CD4-positive, alpha-beta T cell treated with Interleukin-4 for 1 hour (primary cell): ENCODE results near the gene CERS6.
A peak's percentile ranks its signal among the peaks of the same experiment; 100 is the strongest.
"Not testable (repeated sequence)": the region's sequence is repeated elsewhere in the genome, so short reads cannot be mapped to it uniquely, and the experiment has no call there.

Experiments used
- DNase-seq, 2 donors: peaks; one replicate each; pipeline ENCODE4 v3.0.0-alpha.2; 2020 to 2022

Gene CERS6

DNA sequence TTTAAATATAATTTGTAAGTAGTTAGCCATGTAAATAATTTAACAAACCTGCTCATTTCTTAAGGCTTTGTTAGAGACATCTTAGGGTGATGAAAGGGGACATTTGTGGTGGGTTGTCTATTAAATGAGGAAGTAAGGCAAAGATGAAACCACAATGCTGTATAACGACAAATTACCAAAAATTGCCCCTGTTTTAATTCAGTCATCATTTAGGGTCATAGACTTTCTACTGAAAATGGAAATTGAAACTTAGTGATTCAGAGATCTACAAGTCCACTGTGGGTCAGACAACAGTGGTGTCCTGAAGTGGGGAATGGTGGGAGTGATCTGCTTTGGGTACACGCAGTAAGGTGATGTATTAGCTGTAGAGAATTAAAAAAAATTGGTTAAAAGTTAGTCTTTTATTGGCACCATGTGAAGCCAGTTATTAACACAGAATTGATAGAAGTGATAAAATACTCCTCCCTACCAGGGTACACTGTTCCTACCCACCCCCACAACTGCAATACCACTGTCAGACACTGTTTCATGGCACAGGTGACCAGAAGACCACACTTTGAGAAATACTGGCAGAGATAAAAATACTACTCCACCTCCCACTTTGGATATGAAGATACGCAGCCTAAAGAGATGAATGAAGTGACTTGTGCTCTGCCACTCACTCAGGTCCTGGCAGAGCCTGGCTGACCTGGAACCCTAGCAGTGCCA, 13.4 kb downstream of the CERS6 start:
- no peak for DNase-seq

DNA sequence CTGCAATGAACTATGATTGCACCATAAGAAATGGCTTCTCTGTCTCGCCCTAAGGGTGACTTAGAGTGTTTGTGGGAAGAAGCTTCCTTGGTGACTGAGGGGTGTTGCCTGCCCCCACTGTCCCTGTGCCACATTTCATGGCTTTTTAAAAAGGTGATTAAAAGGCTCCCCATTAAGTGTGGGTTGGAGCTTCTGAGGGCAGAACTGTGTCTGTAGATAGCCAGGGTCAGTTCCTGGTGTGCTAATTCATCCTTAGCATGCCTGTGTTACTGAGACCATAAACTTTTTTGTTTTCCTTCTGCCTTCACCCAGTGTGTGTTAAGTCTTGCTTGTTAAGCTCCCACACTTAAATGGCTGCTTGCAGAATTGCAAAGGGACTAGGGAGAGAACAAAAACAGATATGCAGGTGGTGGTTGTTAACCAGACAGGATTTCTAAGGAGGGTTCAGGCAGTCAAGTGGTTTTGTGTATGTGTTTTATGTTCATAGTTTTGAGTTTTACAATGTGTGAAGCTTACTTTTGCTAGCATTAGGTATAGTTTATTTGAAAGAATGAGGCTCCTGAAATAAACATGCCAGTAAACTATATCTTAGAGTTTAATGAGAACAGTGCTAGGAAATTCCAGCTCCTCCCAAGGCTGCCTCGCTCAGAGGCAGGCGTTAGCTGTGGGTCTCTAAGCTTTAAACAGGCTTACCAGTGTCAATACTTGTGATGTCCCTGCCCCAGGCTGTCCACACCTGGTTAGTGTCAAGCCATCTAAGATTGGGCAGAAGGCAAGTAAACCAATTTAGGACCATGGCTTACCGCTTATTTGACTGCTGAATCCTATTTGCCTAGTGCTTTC, 14.5 kb downstream of the CERS6 start:
- no peak for DNase-seq

DNA sequence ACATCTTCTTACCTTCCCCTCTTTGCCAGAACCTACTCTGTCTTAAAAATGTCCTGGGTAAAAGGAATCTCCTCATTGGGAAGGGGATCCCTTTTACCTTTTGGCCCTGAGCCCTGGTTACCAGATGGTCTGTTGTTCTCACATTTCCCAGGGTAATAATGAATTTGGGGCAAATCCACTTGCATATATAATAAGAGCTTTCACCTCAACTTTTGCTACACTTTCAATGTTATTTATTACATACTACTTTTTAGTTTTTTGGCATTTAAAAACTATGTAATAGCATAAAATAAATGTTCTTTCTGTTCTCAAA, 15.0 kb downstream of the CERS6 start:
- DNase-seq, result no peak

DNA sequence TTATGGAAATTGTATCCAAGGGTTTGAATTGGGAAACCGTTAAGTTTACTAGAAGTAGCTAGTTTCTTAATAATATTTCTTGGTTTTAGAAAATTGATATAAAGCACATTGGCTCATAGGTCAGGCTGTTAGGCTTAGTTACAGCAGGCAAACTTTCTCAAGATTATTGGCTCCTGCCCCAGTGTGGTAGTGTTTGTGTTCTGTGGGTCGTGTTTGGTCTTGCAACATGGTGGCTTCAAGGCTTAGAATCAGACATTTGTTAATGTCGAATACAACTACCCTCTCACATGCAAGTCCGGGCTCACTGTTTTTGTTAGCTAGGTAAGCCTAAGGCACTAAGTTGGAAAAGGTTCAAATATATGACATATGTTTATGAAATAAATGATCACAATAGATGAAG, 19.6 kb downstream of the CERS6 start:
- no peak for DNase-seq

DNA sequence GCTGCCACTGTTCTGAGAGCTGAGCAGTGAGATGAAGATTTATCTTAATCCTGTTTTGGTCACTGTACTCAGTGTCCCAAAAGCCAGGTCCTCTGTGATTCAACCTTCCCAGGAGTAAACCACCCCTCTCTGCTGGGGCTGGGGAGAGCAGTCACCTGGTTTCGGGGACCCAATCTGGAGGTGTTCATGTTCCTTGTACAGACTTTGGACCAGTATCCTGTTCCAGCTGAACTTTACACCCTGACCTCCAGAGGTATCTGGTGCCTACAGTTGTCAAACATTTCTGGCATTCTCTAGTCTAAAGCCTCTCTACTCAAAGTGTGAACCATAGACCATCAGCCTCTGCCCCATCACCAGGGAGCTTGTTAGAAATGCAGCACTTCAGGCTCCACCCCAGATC, 22.1 kb downstream of the CERS6 start:
- no peak for DNase-seq

DNA sequence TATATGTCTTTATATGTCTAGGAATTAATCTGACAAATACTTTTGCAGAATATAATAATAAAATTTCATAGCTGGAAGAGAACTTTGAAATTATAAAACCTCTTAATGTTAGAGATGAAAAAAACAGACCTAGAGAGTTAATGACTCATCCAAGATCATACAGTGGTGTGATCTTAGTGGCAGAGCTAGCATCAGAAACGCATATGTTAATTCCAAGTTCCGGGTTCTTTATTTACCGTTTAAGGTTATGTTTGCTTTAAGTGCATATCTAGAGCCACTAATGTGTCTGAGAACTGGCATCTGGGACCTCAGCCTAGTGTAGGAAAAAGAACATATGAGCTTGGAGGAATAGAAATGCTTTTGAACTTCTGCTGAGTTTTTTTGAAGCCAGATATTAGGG, 24.3 kb downstream of the CERS6 start:
- DNase-seq, result no peak

DNA sequence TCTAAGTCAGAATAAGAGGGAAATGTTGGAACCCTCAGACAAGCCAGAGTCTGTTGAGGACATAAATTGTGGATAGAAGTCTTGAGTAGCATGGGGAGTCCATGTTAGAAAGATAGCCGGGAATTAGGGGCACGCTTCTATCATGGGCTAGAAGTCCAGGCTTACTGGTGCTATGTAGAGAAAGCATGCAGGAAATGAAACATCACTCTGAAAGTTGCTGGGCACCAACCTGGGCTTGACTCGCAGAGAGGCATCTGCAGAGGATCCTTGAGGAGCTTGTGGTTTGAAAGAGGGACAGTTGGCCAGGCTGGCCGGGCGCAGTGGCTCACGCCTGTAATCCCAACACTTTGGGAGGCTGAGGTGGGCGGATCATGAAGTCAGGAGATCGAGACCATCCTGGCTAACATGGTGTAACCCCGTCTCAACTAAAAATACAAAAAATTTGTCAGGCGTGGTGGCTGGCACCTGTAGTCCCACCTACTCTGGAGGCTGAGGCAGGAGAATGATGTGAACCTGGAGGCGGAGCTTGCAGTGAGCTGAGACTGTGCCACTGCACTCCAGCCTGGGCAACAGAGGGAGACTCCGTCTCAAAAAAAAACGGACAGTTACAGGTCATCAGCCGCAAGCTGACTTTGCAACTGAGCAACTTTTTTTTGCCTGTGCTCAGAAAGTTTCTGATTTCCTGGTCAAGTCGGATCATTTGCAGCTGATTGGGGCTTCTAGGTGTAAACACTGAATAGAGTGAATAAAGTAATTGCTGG, 24.9 kb downstream of the CERS6 start:
- no peak for DNase-seq

DNA sequence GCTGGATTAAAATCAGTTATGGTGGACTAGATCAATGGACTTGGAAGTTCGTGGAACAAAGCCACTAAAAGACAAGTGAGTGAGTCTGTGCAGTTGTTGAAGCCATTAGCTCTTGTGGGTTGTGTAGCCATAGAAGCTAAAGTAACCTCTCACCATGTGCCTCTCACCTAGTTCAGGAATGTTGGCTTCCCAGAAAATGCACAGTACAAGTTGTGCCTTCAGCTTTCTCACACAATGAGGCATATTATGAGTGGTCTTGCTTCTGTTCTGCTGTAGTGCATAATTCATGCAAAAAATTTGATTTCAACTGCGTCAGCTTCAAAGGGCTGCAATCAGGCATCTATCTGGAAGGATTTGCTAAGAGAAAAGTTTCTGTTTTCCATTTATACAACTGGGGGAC, 26.2 kb downstream of the CERS6 start:
- DNase-seq, result no peak

DNA sequence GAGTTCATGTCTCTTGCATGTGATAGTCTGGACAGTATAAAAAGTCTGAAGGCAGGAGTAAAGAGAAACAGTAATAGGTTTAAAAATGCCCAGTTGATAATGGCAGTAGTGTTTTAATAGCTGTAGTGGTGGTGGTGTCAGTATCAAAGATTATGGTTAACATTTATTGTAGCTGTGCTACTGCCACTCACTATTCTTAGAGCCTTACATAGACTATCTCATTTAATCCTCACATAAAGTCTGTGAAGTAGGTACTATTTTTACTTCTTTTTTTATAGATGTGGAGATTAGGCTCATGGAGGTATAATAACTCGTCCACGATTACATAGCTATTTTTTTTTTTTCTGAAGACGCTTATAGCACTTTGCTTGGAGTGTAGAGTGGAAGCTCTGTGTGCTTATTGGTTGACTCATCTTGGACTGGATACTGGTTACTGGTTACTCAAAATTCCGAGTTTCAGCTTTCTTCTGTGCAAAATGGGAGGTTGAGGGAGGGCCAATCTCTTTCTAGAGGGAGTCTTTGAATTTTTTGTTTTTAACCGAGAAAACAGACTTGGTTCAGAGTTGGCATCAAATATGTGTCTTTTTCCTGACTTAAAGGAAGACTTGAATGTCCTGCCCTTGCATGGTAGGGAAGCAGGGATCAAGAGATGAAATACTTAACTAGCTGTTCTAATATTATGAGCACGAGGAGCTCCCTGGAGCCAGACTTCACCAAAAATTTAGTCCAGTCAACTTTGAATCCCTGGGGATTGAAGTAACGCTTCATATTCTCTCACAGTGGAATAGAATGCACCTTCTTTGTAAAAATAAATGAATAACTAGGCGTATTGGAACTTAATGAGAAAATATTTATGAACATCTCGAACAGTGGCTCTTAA, 27.1 kb downstream of the CERS6 start:
- DNase-seq, result no peak

DNA sequence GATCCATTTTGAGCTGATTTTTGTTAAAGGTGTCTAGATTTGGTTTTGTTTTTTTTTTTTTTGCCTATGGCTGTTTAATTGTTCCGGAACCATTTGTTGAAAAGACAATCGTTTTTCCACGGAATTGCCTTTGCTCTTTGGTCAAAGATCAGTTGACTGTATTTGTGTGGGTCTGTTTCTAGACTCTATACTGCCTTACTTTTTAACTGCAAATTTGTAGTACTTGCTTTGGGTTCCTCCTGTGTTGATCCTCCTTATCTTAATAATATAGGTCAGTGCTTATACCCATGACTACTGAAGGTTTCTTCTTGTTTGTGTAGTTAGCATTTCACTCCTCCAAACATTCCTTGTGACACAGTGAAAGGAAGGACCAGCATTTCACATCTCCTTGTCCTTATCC, 30.4 kb downstream of the CERS6 start:
- no peak for DNase-seq

DNA sequence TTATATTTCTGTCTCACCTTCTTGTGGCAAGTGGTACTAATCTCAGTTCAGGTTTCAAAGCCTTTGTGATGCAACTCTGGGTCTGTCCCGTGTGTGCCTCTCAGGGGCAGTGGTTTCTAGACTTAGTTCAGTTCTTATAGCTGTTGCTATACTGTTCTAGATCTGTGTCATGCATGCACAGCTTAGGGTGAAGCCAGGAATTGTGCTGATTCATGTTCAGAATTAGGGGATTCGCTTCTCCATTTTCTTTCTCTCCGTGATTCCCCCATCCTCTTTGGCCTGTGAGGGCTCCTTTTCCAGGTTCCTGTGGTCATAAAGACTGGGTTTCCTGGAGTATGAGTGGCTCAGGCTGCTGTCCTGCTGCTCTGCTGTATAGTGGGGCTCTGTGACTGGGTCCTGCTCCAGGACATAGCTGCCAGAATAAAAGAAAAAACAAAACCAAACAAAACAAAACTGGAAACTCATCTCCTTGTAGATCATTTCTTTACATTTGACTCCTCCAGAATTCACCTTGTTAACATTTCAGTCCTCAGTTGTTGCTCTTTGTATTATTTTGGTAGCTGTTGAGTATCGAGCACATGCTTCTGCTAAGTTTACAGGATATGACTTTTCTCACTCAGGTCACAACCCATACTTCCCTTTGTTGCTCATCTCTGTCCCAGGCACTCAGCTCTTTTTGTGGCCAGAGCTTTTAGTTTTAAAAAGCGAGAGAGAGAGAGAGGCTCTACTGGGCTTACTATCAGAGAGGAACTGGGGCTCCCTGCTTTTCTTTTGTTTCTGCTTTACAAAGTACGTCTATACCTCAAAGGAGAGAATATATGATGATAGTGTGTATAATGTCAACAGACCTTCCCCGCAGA, 34.2 kb downstream of the CERS6 start:
- peak; percentile 22 to 36 for DNase-seq

DNA sequence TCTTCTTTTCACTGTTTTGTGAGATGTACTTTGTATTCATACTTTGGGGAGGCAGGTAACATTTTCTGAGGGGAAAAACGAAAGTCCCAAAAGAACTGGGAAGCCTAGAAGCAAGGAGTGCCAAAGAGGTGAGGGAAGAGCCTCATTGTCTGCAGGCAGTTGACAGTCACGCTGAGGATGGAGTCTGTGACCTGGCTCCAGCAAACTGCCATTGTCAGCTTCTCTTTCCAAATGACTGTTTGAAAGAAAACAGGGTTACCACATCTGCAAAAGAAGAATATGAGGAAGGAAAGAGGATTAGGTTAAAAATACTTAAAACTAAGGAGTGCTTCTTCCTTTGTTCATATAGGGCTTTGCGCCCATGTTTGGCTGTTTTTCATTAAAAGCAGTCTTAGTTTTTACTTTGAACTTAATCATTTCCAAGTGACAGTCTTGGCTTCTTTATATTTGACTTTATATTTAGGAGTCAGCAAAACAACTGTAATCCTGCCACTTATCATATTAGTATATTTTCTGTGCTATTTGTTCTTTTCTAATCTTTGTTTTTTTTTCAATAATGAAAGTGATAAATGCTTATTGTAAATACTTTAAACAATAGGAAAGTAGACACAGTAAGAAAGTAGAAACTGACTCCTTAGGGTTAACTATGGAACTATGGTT, 35.0 kb downstream of the CERS6 start:
- no peak for DNase-seq

DNA sequence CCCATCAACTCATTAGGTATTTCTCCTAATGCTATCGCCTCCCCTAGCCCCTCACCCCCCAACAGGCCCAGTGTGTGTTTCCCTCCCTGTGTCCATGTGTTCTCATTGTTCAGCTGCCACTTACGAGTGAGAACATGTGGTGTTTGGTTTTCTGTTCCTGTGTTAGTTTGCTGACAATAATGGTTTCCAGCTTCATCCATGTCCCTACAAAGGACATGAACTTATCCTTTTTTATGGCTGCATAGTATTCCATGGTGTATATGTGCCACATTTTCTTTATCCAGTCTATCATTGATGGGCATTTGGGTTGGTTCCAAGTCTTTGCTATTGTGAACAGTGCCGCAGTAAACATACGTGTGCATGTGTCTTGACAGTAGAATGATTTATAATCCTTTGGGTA, 35.7 kb downstream of the CERS6 start:
- DNase-seq, result not testable (repeated sequence)

DNA sequence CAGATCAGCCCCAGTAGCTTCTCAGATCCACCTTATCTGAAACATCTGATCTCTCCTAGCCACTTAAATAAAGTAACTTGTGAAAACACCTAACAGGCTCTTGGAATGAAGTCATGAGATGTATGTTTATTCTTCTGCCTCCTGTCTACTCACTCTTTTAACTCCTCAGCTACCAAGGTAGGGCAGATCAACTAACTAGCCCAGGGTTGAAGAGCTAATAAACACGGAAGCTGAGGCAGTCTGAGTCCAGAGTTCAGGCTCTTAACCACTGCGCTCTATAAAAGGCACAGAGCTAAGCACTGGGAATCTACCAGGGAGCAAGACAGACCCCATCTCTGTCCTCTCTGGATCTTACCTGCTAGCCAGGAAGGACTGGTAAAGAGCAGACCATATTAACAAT, 37.1 kb downstream of the CERS6 start:
- DNase-seq, result not testable (repeated sequence)

DNA sequence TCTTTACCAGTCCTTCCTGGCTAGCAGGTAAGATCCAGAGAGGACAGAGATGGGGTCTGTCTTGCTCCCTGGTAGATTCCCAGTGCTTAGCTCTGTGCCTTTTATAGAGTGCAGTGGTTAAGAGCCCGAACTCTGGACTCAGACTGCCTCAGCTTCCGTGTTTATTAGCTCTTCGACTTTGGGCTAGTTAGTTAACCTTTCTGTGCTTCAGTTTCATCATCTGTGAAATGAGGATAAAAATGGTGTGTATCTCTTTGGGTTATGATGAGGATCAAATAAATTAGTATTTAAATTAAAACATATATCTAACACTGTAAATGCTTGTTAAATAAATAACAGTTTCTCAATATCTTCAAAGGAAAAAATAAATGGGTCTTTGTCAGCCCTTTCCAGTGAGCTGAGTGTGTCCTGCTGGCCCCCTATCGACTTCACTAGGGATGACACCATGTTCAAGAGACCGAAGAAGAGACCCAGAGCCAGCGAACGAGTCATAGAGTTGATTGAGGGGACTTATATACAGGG, 38.2 kb downstream of the CERS6 start:
- DNase-seq, result no peak

DNA sequence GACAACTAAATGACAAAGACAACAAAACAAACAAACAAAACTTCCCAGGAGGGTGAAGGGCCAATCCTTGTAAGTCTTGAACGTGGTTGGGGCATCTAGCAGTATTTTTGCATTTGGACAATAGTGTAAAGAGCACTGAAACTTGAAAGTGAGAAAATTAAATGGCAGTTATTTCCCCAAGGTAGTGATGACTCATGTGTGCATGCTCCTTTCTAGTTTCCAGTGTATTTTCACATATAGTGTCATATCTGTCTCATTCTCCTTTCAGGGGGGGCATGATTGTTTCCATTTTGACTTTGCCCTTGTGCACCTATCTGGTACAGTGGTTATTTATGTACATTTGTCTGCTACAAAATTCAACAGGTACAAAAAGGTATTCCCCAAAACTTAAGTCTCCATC, 39.5 kb downstream of the CERS6 start:
- no peak for DNase-seq

DNA sequence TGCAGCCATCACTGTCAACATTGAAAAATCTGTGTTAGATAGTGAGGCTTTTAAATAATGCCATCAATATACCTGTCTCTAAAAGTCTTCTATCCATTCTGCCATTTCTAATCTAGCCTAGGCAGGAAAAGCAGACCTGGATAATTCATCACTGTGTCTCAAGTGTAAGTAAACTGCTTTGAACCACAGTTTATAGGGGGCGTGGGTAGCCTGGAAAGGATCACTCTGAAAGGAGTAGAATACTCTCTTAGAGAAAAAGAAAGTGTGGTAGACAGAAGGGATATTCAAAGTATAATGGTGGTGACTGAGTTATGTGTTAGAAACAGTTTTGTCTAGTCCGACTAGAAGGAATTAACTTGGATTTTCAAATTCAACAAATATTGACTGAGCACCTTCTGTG, 40.8 kb downstream of the CERS6 start:
- DNase-seq, result no peak

DNA sequence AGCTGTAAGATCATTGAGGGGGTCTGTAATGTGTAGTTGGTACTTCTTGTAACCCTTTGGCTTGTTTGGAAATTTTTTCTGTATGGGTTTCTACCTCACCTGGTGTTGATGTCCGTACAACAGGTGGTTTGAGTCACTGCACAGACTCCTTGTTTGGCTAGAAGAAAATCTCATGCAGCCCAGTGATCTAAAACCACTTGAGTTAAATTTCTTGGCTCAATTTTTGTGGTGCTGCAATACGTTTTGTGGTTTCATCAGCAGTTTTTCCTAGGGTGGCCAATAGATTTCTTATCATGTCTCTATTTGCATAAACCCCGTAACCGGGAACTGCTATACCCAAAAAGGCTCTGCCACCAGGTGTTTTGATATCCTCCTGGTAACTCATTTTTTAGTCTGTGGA, 43.4 kb downstream of the CERS6 start:
- no peak for DNase-seq

DNA sequence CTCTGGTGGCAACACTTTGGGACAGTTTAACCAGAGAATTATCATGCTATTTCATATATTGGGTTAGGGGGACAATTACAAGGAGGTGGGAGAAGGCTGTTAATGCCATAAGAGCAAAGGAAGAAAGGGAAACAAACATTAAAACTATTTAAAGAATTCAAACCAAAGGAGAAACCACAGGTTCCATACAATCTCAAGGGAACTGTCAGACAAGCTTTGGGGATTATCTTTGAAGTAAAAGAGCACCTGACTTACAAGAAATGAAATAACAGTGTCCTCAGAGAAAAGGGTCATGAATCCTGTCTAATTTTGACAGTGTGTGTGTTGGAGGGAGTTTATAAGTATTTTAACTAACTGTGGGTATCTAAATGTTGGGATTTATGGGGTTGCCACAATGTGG, 44.4 kb downstream of the CERS6 start:
- no peak for DNase-seq

DNA sequence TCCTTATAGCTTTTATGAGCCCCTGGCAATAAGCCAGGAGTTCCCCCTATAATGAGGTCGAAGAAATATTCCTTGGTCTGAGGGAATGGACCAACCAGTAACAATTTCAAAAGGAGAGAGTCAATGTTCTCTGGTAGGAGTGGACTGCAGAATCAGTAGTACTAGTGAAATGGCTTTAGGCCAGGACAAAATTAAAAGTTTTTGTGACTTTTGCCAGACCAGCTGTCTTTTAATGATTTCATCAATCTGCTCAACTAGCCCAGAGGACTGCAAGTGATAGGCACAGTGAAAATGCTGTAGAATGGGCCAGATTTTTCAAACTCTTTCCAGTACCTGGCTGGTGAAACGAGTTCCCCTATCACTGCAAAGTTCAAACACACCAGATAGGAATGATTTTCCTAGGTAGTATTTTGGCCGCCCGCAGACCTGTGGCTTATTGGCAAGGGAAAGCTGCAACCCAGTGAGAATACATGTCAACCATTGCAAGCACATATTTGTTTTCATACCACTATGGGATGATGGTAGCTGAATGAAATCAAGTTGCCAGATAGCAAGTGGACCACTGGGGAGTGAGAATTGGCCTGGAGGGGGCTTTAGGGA, 45.5 kb downstream of the CERS6 start:
- no peak for DNase-seq

DNA sequence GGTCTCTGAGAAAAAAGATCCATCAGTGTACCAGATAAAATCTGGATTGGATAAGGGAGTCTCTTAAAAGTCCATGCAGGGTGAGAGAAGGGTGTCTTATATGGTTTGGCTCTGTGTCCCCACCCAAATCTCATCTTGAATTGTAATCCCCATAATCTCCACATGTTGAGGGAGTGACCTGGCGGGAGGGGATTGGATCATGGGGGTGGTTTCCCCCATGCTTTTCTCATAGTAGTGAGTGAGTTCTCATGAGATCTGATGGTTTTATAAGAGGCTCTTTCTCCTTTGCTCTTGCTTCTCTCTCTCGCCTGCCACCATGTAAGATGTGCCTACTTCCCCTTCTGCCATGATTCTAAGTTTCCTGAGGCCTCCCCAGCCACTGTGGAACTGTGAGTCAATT, 46.8 kb downstream of the CERS6 start:
- not testable (repeated sequence) for DNase-seq
